Choroid plexus epithelial cell (primary cell): ENCODE results near the gene SORL1-AS1.

Experiments used
- DNase-seq: peaks from one replicate; pipeline ENCODE4 v3.0.0-alpha.2; 2010; ENCODE audit warnings: low read depth
- H3K4me3 ChIP-seq: 2 replicates; pipeline ENCODE4 v1.5.1; 2011; ENCODE audit warnings: low read depth, mild to moderate bottlenecking, control low read depth, low read length, moderate library complexity
- CTCF ChIP-seq: conservative IDR thresholded peaks from 2 replicates; pipeline ENCODE4 v1.5.1; 2011; ENCODE audit warnings: low read depth, mild to moderate bottlenecking, control low read depth, inconsistent platforms, low read length, moderate library complexity

The SORL1-AS1 gene

GRCh38 chr11:121391914-121392313 is 60.9 kb downstream of the SORL1-AS1 start:
- no peak for DNase-seq

GRCh38 chr11:121389651-121390050 is 63.1 kb downstream of the SORL1-AS1 start:
- H3K4me3 ChIP-seq = no peak overlapping the region
- DNase-seq = peak; percentile 5
- no peak for TF ChIP-seq CTCF

More at GRCh38 chr11:121391914-121392313, 60.9 kb downstream of the SORL1-AS1 start:
- no peak overlapping the region for H3K4me3 ChIP-seq
- TF ChIP-seq CTCF = no peak
